Activated T-helper 2 cell treated with anti-CD3 and anti-CD28 coated beads, Interferon-gamma antibody, Interleukin-2, Interleukin-4, amounts not matched to agents 10 μg/mL and 5 μg/mL and 100 μg/mL, durations not matched to agents 14 hours and 24 hours and 36 hours (primary cell): ENCODE data around the gene TTC39A. TPM values are rescaled to one million over a fixed set of nuclear protein-coding genes. Genes with fewer than 3 reads are reported as not detected.
"Not testable (repeated sequence)": the region's sequence is repeated elsewhere in the genome, so short reads cannot be mapped to it uniquely, and the experiment has no call there.

Experiments
- DNase-seq: peaks from one replicate; pipeline ENCODE4 v3.0.0; 2021; ENCODE audit warnings: low spot score
- H3K27ac Mint-ChIP-seq: one replicate; pipeline ENCODE4 v1.8.0; 2021; ENCODE audit warnings: mixed read lengths
- H3K27me3 Mint-ChIP-seq: one replicate; pipeline ENCODE4 v1.8.0; 2021; ENCODE audit warnings: low read depth, mixed read lengths
- H3K36me3 Mint-ChIP-seq: one replicate; pipeline ENCODE4 v1.8.0; 2021; ENCODE audit warnings: low read depth, mixed read lengths
- H3K4me1 Mint-ChIP-seq: one replicate; pipeline ENCODE4 v1.8.0; 2021; ENCODE audit warnings: low read depth, mixed read lengths
- H3K4me3 Mint-ChIP-seq: one replicate; pipeline ENCODE4 v1.8.0; 2021; ENCODE audit warnings: low read depth, mild to moderate bottlenecking, moderate library complexity, mixed read lengths
- H3K9me3 Mint-ChIP-seq: one replicate; pipeline ENCODE4 v1.8.0; 2021; ENCODE audit warnings: mixed read lengths
- intact Hi-C: fragments of 100-400 bp; cut with micrococcal nuclease; formaldehyde crosslinking; loops from one replicate; pipeline ENCODE4 v1.15.1; 2023
- total RNA-seq: library from RNA; stranded (reverse); gene quantifications from 2 replicates; pipeline ENCODE4 v1.2.3, GENCODE V29; 2022

The TTC39A gene
- total RNA-seq, 1 donor from 2014 or later, result 0.41 TPM

DNA sequence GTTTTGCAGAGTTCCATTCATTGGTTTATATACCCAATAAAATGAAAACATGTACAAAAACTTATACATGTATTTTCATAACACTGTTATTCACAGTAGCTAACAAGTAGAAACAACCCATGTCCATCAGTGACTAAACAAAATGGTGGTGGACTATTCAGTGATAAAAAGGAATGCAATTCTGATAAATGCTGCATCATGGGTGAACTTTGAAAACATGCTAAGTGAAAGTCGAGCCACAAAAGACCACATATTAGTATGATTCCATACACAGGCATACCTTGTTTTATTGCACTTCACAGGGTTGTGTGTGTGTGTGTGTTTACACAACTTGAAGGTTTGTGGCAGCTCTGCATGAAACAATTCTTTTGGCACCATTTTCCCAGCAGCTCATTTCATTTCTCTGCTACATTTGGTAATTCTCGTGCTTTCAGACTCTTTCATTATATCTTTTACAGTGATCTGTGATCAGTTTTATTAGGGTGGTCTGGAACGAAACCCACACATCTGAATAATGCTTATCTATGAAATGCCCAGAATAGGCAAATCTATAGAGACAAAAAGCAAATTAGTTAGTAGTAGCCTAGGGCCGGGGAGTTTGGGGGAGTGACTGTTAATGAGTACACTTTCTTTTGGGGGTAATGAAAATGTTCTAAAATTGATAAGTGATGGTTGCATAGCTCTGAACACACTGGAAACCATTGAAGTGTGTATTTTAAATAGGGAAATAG, 67.0 kb downstream of the TTC39A start:
- H3K36me3 Mint-ChIP-seq, result peaks cover 13% of the 10 kb centered on the region
- peaks cover 73% of the 10 kb centered on the region for H3K4me1 Mint-ChIP-seq
- H3K27ac Mint-ChIP-seq, result no peak overlapping the region
- no peak for DNase-seq
- no peaks in the 10 kb centered on the region for H3K27me3 Mint-ChIP-seq
- intact Hi-C loops, result no loop called here
- H3K9me3 Mint-ChIP-seq, result no peaks in the 10 kb centered on the region
- no peak overlapping the region for H3K4me3 Mint-ChIP-seq

DNA sequence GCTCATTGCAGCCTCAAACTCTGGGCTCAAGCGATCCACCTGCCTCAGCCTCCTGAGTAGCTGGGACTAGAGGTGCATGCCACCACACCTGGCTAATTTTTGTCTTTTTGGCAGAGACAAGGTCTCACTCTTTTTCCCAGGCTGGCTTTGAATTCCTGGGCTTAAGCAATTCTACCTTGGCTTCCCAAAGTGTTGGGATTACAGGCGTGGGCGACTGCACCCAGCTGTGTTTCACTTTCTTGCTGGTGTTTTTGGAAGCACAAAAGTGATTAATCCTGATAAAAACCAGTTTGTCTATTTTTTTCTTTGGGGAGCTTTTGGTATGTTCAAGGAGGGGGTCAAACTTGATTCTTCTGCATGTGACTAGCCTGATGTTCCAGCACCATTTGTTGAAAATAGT, 75.0 kb downstream of the TTC39A start:
- peaks cover 13% of the 10 kb centered on the region for H3K36me3 Mint-ChIP-seq
- H3K4me3 Mint-ChIP-seq, result no peak overlapping the region
- intact Hi-C loops, result no loop called here
- no peak for DNase-seq
- no peaks in the 10 kb centered on the region for H3K9me3 Mint-ChIP-seq
- H3K27ac Mint-ChIP-seq, result no peak overlapping the region
- peaks cover 29% of the 10 kb centered on the region for H3K4me1 Mint-ChIP-seq
- no peaks in the 10 kb centered on the region for H3K27me3 Mint-ChIP-seq

DNA sequence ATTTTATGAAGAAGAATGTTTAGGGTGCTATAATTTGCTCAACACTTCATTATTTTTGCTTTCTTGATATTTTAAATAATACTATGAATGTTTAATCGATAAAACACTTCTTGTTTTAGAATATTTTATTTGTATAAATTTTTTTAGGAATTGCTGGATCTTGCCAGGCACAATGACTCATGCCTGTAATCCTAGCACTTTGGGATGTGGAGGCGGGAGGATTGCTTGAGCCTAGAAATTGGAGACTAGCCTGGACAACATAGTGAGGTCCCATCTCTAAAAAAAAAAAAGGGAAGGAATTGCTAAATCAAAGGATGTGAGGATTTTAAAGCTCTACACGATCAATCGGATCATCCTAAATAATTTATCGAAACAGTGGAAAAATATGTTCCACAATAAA, 76.7 kb downstream of the TTC39A start:
- H3K4me3 Mint-ChIP-seq, result no peak overlapping the region
- H3K27ac Mint-ChIP-seq, result no peak overlapping the region
- peaks cover 18% of the 10 kb centered on the region for H3K4me1 Mint-ChIP-seq
- peaks cover 13% of the 10 kb centered on the region for H3K36me3 Mint-ChIP-seq
- no peaks in the 10 kb centered on the region for H3K9me3 Mint-ChIP-seq
- no peak for DNase-seq
- intact Hi-C loops, result no loop called here
- H3K27me3 Mint-ChIP-seq, result no peaks in the 10 kb centered on the region

DNA sequence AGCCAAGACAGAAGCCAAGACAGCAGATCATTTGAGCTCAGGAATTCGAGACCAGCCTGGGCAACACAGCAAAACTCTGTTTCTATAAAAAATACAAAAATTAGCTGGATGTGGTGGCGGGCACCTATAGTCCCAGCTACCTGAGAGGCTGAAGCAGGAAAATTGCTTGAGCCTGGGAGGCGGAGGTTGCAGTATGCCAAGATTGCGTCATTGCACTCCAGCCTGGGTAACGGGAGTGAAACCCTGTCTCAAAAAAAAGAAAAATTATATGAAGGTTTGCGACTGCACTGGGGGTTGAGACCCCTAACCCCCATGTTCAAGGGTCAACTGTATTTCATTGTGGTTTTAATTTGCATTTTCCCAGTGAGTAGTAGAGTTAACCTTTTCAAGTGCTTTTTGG, 78.0 kb downstream of the TTC39A start:
- Mint-ChIP-seq H3K27me3 (no peaks in the 10 kb centered on the region), H3K4me1 (peaks cover 22% of the 10 kb centered on the region)

DNA sequence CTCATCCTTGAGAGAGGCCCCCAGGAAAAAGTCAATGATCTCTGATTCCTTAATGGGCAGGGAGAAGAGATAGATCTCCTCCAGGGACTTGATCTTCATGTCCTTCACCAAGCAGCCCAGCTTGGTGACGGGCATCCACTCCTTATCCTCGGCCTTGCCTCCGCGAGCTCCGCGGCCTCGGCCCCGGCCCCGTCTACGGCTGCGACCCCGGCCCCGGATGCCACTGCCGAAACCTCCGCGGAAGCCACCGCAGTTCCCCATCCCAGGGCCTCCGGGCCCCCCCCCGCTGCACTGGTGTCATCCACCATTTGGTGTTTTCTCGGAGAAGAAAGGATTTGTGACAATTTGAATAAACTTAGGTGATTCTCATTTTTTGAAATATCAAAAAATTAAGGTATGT, 79.2 kb downstream of the TTC39A start:
- H3K36me3 Mint-ChIP-seq, result peaks cover 15% of the 10 kb centered on the region
- DNase-seq, H3K27ac Mint-ChIP-seq, H3K4me3 Mint-ChIP-seq, intact Hi-C loops, H3K27me3 Mint-ChIP-seq, H3K9me3 Mint-ChIP-seq: not testable (repeated sequence)
- peaks cover 32% of the 10 kb centered on the region for H3K4me1 Mint-ChIP-seq

More for the DNA sequence above, 78.0 kb downstream of the TTC39A start:
- Mint-ChIP-seq H3K36me3 (peaks cover 13% of the 10 kb centered on the region), H3K4me3 (no peak overlapping the region), H3K27ac (no peak overlapping the region), H3K9me3 (no peaks in the 10 kb centered on the region)
- DNase-seq, result no peak
- intact Hi-C loops, result no loop called here

DNA sequence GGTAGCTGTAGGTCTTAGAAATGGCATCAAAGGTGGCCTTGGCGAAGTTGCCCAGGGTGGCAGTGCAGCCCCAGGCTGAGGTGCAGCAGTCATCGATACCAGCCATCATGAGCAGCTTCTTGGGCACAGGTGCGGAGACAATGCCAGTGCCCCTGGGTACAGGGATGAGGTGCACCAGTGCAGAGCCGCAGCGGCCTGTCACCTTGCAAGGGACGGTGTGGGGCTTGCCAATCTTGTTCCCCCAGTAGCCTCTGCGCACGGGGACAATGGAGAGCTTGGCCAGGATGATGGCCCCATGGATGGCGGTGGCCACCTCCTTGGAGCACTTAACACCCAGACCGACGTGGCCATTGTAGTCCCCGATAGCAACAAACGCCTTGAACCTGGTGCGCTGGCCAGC, 79.6 kb downstream of the TTC39A start:
- Mint-ChIP-seq H3K4me1 (peaks cover 33% of the 10 kb centered on the region), H3K36me3 (peaks cover 13% of the 10 kb centered on the region)
- H3K27ac Mint-ChIP-seq, DNase-seq, H3K9me3 Mint-ChIP-seq, H3K4me3 Mint-ChIP-seq, H3K27me3 Mint-ChIP-seq, intact Hi-C loops: not testable (repeated sequence)

DNA sequence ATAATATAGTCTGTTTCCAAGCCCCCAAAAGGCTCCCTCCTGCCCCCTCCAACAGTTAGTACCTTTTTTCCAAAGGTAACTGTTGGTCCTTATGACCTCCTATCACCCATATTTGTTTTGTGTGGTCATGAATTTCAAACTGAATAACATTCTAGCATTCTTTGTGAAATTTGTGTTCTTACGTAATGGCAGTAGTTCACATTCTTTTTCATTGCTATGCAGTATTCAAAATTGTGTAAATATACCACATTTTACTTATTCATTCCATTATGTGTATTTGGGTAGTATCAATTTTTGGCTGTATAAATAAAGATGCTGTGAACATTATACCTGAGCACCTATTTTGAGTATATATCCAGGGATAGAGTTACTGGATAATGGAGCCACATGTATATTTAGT, 80.9 kb downstream of the TTC39A start:
- no peaks in the 10 kb centered on the region for H3K27me3 Mint-ChIP-seq
- no peak for DNase-seq
- H3K36me3 Mint-ChIP-seq, result peaks cover 15% of the 10 kb centered on the region
- intact Hi-C loops, result no loop called here
- H3K4me3 Mint-ChIP-seq, result no peak overlapping the region
- H3K4me1 Mint-ChIP-seq, result peaks cover 36% of the 10 kb centered on the region
- H3K9me3 Mint-ChIP-seq, result no peaks in the 10 kb centered on the region
- no peak overlapping the region for H3K27ac Mint-ChIP-seq

DNA sequence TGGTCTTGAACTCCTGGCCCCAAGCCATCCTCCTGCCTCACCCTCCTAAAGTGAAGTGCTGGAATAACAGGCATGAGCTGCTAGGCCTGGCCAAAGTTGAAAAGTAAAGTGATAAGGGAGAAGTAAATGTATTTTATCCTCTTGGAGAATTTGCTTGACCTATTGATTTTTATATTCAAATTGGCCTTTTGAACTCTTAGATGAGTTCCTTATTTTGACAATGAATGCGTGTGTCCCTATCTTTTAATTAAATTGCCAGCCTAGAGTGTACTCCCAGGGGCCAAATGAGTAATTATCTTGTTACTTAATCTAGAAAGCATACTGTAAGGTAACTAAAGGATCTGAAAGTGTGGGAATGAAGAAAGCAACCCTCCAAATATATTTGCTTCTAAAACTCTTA, 82.9 kb downstream of the TTC39A start:
- intact Hi-C loops, result no loop called here
- Mint-ChIP-seq H3K9me3 (no peaks in the 10 kb centered on the region), H3K27me3 (no peaks in the 10 kb centered on the region), H3K4me1 (peaks cover 39% of the 10 kb centered on the region), H3K4me3 (no peak overlapping the region), H3K36me3 (peaks cover 19% of the 10 kb centered on the region), H3K27ac (no peak overlapping the region)
- no peak for DNase-seq

DNA sequence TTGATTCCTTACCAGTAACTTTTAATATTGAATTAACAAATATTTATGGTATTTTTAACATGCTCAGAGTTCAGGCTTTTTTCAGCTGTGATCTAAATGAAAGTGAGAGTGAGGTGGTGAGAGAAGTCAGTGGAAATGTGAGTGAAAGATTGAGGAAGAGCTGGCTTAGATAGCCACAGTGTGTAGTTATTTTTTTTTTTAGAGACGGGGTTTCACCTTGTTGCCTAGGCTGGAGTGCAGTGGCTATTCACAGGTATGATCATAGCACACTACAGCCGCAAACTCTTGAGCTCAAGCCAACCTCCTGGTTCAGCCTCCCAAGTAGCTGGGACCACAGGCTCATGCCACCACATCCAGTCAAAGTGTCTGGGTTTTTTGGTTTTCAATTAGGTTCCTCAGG, 83.3 kb downstream of the TTC39A start:
- DNase-seq, result no peak
- peaks cover 36% of the 10 kb centered on the region for H3K4me1 Mint-ChIP-seq
- peaks cover 16% of the 10 kb centered on the region for H3K36me3 Mint-ChIP-seq
- intact Hi-C loops, result no loop called here
- H3K4me3 Mint-ChIP-seq, result no peak overlapping the region
- no peak overlapping the region for H3K27ac Mint-ChIP-seq
- H3K9me3 Mint-ChIP-seq, result no peaks in the 10 kb centered on the region
- no peaks in the 10 kb centered on the region for H3K27me3 Mint-ChIP-seq

DNA sequence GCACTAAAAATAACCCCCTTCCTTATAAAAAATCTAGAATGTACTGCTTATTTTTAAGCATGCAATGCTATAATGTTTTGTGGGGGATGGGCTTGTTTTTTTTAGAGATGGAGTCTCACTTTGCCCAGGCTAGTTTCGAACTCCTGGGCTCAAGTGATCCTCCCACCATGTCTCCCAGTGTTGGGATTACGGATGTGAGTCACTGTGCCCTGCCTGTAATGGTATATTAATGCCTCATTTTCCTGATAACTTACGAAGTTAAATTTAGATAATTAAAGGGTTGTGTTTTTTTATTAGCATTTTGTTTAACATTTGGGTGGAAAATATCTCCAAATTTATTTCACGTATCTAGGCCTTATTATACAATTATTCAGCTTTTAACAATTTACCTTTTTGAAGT, 87.8 kb downstream of the TTC39A start:
- peaks cover 33% of the 10 kb centered on the region for H3K36me3 Mint-ChIP-seq
- DNase-seq, result no peak
- no peaks in the 10 kb centered on the region for H3K9me3 Mint-ChIP-seq
- H3K27ac Mint-ChIP-seq, result no peak overlapping the region
- peaks cover 52% of the 10 kb centered on the region for H3K4me1 Mint-ChIP-seq
- no peak overlapping the region for H3K4me3 Mint-ChIP-seq
- intact Hi-C loops, result no loop called here
- no peaks in the 10 kb centered on the region for H3K27me3 Mint-ChIP-seq

DNA sequence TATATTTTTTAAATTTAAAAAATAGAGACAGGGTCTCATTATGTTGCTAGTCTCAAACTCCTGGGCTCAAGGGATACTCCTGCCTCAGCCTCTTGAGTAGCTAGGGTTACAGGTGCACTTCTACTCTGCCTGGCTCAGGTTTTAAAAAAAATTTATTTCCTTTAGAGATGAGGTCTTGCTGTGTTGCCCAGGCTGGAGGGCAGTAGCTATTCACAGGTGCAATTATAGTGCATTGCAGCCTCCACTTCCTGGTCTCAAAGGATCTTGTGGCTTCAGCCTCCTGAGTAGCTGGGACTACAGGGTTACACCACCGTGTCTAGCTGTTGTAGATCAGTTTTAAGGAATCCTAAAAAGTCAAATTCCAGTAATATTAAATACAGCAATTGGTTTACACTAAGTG, 89.2 kb downstream of the TTC39A start:
- Mint-ChIP-seq H3K36me3 (peaks cover 29% of the 10 kb centered on the region), H3K4me3 (no peak overlapping the region), H3K27me3 (no peaks in the 10 kb centered on the region), H3K9me3 (no peaks in the 10 kb centered on the region), H3K27ac (peak overlapping the region; percentile 21), H3K4me1 (peaks cover 40% of the 10 kb centered on the region)
- intact Hi-C loops, result no loop called here
- DNase-seq, result no peak

DNA sequence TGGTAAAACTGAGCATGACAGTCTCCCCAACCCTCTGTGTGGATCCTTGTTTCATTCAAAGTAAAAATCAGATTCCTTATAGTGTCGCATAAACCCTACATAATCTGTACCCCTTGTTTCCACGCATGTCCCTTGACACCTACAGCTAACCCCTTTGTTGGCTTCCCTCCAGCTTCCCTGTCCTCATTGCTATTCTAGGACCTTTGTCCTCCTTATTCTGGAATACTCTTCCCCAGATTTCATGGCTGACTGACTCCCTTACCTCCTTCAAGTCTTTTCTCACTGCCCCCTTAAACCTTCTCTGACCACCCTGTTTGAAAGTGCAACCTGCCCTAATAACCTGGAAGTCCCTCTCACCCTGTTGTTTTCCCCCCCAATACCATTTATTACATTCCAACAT, 90.3 kb downstream of the TTC39A start:
- Mint-ChIP-seq H3K36me3 (peaks cover 26% of the 10 kb centered on the region), H3K9me3 (no peaks in the 10 kb centered on the region), H3K4me1 (peaks cover 41% of the 10 kb centered on the region), H3K4me3 (peak overlapping the region; percentile 47), H3K27me3 (no peaks in the 10 kb centered on the region), H3K27ac (peak overlapping the region; percentile 32)
- intact Hi-C loops, result no loop called here
- no peak for DNase-seq

DNA sequence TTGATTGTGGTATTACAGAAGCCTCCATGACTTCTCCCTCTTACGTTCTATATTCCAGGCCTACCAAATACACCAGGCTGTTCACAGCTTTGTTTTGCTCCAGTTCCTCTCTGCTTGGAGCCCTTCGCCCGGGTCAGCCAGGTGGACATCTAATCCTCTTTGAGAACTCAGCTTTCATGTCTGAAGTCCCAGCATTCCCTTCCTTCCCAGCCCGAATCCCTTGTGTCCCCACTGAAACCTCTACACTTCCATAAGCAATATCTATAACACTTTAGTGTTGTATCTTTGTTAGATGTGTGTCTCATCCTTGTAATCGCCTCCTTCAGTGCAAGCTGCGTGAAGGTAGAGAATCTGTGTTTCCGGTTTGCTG, 92.3 kb downstream of the TTC39A start:
- no peak for DNase-seq
- Mint-ChIP-seq H3K27me3 (no peaks in the 10 kb centered on the region), H3K4me3 (no peak overlapping the region), H3K4me1 (peaks cover 44% of the 10 kb centered on the region), H3K27ac (no peak overlapping the region), H3K36me3 (peaks cover 20% of the 10 kb centered on the region), H3K9me3 (no peaks in the 10 kb centered on the region)
- intact Hi-C loops, result no loop called here
